ENCODE data around the gene TIMP4.

- TF ChIP-seq POLR2A (IDR thresholded peaks at IDR 0.05) (no peak), CTCF (IDR thresholded peaks at IDR 0.05 in 8 of 11, conservative IDR thresholded peaks at IDR 0.05 in 3 of 11) (no peak)
Measured at GRCh38 chr3:12154151-12154550, 4.6 kb downstream of the TIMP4 start.

All from spleen (tissue), 7 donors.